GM12872 (cell line): ENCODE measurements around the gene TSGA10IP.

Source experiments
- CTCF ChIP-seq: IDR thresholded peaks from 3 replicates; pipeline ENCODE4 v1.5.1; 2011; ENCODE audit warnings: low read depth, mild to moderate bottlenecking, low read length, moderate library complexity; ENCODE audit not compliant: insufficient read depth

Gene TSGA10IP

DNA sequence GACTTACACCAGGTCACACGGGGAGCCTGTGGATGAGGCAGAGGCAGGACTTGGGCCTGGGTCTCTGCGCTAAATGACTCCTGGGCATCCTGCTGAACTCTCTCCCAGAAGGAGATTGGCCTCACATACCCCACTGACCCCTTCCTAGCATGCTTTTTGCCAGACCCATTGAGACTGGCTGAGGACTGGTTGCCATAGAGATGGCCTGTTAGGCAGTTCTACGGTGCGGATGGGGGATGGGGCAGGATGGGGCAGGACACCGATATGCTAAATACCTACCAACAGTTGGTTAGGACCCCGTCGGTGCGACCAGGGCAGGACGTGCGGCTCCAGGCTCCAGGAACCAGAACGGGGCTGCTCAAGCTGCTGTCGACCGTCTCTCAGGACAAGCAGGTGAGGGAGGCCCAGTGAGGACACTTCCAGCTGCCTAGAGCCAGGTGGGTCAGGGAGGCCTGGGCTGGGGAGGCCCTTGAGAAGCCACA, at the start of gene TSGA10IP:
TSS of gene TSGA10IP (plus strand) at position 51 of the 482 bp plus-strand sequence. CDS start at position 247, 196 bp downstream.
- TF ChIP-seq CTCF = no peak

- TF ChIP-seq CTCF = no peak
These were observed 49.7 kb upstream of the TSGA10IP start for GRCh38 chr11:65895482-65895981.

DNA sequence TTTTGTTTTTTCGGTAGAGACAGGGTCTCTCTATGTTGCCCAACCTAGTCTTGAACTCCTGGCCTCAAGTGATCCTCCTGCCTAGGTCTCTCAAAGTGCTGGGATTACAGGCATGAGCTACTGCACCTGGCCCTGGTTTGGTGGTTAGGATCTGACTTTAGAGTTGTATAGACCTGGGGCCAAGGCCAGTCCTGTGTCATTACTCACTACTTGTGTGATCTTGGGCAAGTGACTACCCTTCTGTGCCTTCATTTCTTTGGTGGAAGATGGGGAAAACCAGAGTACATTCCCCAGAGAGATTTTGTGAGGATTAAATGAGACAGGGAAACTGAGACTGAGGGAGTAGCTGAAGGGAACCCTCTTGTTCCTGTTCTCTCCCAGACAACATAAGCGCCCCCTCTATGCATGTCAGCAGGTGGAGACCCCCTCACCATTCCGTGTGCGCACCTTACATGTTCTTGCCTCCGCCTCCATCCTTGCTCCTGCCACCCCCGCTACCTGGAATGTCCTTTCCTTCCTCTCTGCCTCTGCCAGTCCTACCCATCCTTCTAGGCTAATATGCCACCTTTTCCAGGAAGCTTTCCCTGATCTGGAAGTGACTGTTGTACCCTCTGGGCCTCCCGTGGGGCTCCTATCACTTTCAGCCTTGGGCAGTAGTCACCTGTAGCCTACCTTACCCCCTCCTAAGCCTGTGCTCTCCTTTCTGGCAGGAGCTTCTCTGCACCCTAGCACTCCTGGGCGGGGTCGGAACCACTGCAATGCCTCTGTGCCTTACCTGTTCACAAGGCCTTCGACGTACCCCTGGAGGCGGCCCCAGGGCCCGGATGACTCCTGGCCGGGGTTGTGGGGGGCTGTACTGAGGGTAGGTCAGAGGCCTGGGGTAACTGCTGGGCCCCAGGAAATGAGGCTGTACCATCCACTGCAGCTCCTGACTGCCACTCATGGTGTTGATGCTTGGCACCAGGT, 49.0 kb upstream of the TSGA10IP start:
- no peak for TF ChIP-seq CTCF

DNA sequence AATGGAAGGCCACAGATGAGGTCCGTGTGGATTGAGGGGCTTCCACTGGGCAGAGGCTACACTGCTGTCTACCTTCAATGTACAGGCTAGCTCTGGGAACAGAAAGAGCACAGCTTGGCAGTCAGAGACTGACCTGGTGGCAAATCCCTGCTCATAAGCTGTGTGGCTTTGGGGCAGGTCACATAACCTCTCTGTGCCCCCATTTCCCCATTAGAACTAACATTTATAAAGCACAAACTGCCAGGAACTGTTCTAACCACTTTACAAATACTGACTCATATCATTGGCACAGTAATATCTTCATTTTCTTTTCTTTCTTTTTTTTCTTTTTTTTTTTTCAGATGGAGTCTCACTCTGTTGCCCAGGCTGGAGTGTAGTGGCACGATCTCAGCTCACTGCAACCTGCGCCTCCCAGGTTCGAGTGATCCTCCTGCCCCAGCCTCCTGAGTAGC, 48.2 kb upstream of the TSGA10IP start:
- TF ChIP-seq CTCF = no peak

- TF ChIP-seq CTCF = no peak
These were observed 46.5 kb upstream of the TSGA10IP start for GRCh38 chr11:65898656-65899355.

GRCh38 chr11:65899356-65900124, 45.7 kb upstream of the TSGA10IP start:
- 0 out of 3 replicates have a peak, but pooled peaks have one; percentile 5 for TF ChIP-seq CTCF
